ENCODE results near the gene TGFBRAP1. TPM values are rescaled to one million over a fixed set of nuclear protein-coding genes. Genes with fewer than 3 reads are reported as not detected.

The TGFBRAP1 gene
- total RNA-seq, 2 donors from 2014 or later, result 16.5 to 28.0 TPM

- Mint-ChIP-seq H3K27me3 (no peaks in the 10 kb centered on the region), H3K27ac (no peak overlapping the region)
Measured at GRCh38 chr2:105368759-105369408, 39.3 kb upstream of the TGFBRAP1 start.

GRCh38 chr2:105365206-105365605, 35.7 kb upstream of the TGFBRAP1 start:
- Mint-ChIP-seq H3K4me3 (no peak overlapping the region), H3K27ac (no peak overlapping the region), H3K27me3 (no peaks in the 10 kb centered on the region), H3K9me3 (no peaks in the 10 kb centered on the region), H3K4me1 (peaks cover 13% of the 10 kb centered on the region), H3K36me3 (ENCODE audit: low read depth) (peaks cover 12% of the 10 kb centered on the region)
- ATAC-seq (replicated peaks), result no peak

More at GRCh38 chr2:105368759-105369408, 39.3 kb upstream of the TGFBRAP1 start:
- Mint-ChIP-seq H3K36me3 (ENCODE audit: low read depth) (no peaks in the 10 kb centered on the region), H3K9me3 (no peaks in the 10 kb centered on the region), H3K4me3 (no peak overlapping the region), H3K4me1 (peaks cover 16% of the 10 kb centered on the region)
- ATAC-seq (replicated peaks), result no peak

- Mint-ChIP-seq H3K36me3 (ENCODE audit: low read depth) (peaks cover 16% of the 10 kb centered on the region), H3K4me1 (peaks cover 10% of the 10 kb centered on the region), H3K9me3 (no peaks in the 10 kb centered on the region), H3K27me3 (no peaks in the 10 kb centered on the region), H3K27ac (no peak overlapping the region), H3K4me3 (no peak overlapping the region)
- no peak for ATAC-seq (replicated peaks)
Measured at GRCh38 chr2:105364436-105365139, 35.1 kb upstream of the TGFBRAP1 start.

GRCh38 chr2:105362862-105363591, 33.5 kb upstream of the TGFBRAP1 start:
- peaks cover 31% of the 10 kb centered on the region for H3K36me3 Mint-ChIP-seq (ENCODE audit: low read depth)
- H3K4me3 Mint-ChIP-seq, result no peak overlapping the region
- H3K9me3 Mint-ChIP-seq, result no peaks in the 10 kb centered on the region
- no peak overlapping the region for H3K27ac Mint-ChIP-seq
- peaks cover 10% of the 10 kb centered on the region for H3K4me1 Mint-ChIP-seq
- no peak for ATAC-seq (replicated peaks)
- H3K27me3 Mint-ChIP-seq, result no peaks in the 10 kb centered on the region

GRCh38 chr2:105361102-105361889, 31.8 kb upstream of the TGFBRAP1 start:
- Mint-ChIP-seq H3K36me3 (ENCODE audit: low read depth) (peaks cover 48% of the 10 kb centered on the region), H3K9me3 (peaks cover 6% of the 10 kb centered on the region), H3K27ac (peak overlapping the region; percentile 73), H3K4me3 (no peak overlapping the region), H3K27me3 (no peaks in the 10 kb centered on the region), H3K4me1 (peaks cover 10% of the 10 kb centered on the region)
- ATAC-seq (replicated peaks), result no peak

- H3K4me3 Mint-ChIP-seq, result no peak overlapping the region
- H3K27me3 Mint-ChIP-seq, result no peaks in the 10 kb centered on the region
- H3K9me3 Mint-ChIP-seq, result peaks cover 11% of the 10 kb centered on the region
- peaks cover 15% of the 10 kb centered on the region for H3K4me1 Mint-ChIP-seq
- peaks cover 72% of the 10 kb centered on the region for H3K36me3 Mint-ChIP-seq (ENCODE audit: low read depth)
- no peak overlapping the region for H3K27ac Mint-ChIP-seq
- no peak for ATAC-seq (replicated peaks)
Measured at GRCh38 chr2:105358593-105358992, 29.1 kb upstream of the TGFBRAP1 start.

- Mint-ChIP-seq H3K4me1 (peaks cover 15% of the 10 kb centered on the region), H3K4me3 (no peak overlapping the region), H3K27me3 (no peaks in the 10 kb centered on the region), H3K27ac (no peak overlapping the region), H3K36me3 (ENCODE audit: low read depth) (peaks cover 85% of the 10 kb centered on the region), H3K9me3 (peaks cover 11% of the 10 kb centered on the region)
- no peak for ATAC-seq (replicated peaks)
Measured at GRCh38 chr2:105357122-105357521, 27.6 kb upstream of the TGFBRAP1 start.

- Mint-ChIP-seq H3K27me3 (no peaks in the 10 kb centered on the region), H3K27ac (no peak overlapping the region), H3K4me3 (no peak overlapping the region), H3K9me3 (no peaks in the 10 kb centered on the region), H3K36me3 (ENCODE audit: low read depth) (peaks cover 93% of the 10 kb centered on the region), H3K4me1 (peaks cover 5% of the 10 kb centered on the region)
- no peak for ATAC-seq (replicated peaks)
Measured at GRCh38 chr2:105344704-105345345, 15.3 kb upstream of the TGFBRAP1 start.

- ATAC-seq (replicated peaks), result no peak
- Mint-ChIP-seq H3K27ac (peak overlapping the region; percentile 98), H3K9me3 (no peaks in the 10 kb centered on the region), H3K27me3 (no peaks in the 10 kb centered on the region), H3K36me3 (ENCODE audit: low read depth) (peaks cover 71% of the 10 kb centered on the region), H3K4me3 (peak overlapping the region; percentile 97), H3K4me1 (peaks cover 6% of the 10 kb centered on the region)
Measured at GRCh38 chr2:105339414-105339813, 9.9 kb upstream of the TGFBRAP1 start.

- Mint-ChIP-seq H3K4me3 (peak overlapping the region; percentile 97), H3K4me1 (peaks cover 6% of the 10 kb centered on the region), H3K27me3 (no peaks in the 10 kb centered on the region), H3K36me3 (ENCODE audit: low read depth) (peaks cover 62% of the 10 kb centered on the region), H3K9me3 (no peaks in the 10 kb centered on the region), H3K27ac (peak overlapping the region; percentile 98)
- no peak for ATAC-seq (replicated peaks)
Measured at GRCh38 chr2:105338020-105338385, 8.5 kb upstream of the TGFBRAP1 start.

- ATAC-seq (replicated peaks), result peak; percentile 95
- no peaks in the 10 kb centered on the region for H3K27me3 Mint-ChIP-seq
- H3K36me3 Mint-ChIP-seq (ENCODE audit: low read depth), result peaks cover 56% of the 10 kb centered on the region
- H3K9me3 Mint-ChIP-seq, result no peaks in the 10 kb centered on the region
- H3K4me1 Mint-ChIP-seq, result peaks cover 6% of the 10 kb centered on the region
- peak within 1 kb of the TSS; percentile 97 for H3K4me3 Mint-ChIP-seq
- peak within 1 kb of the TSS; percentile 98 for H3K27ac Mint-ChIP-seq
Measured at GRCh38 chr2:105337122-105338019, 7.8 kb upstream of the TGFBRAP1 start, which contains the start of gene C2orf49. Gene C2orf49 (plus strand): TSS chr2:105337540. CDS start chr2:105337588, 48 bp downstream.

- Mint-ChIP-seq H3K4me3 (peak overlapping the region; percentile 97), H3K36me3 (ENCODE audit: low read depth) (peaks cover 50% of the 10 kb centered on the region), H3K27ac (peak overlapping the region; percentile 98), H3K4me1 (peaks cover 6% of the 10 kb centered on the region), H3K27me3 (no peaks in the 10 kb centered on the region), H3K9me3 (no peaks in the 10 kb centered on the region)
- ATAC-seq (replicated peaks), result no peak
Measured at GRCh38 chr2:105336786-105337121, 7.2 kb upstream of the TGFBRAP1 start.

GRCh38 chr2:105335469-105335868, 5.9 kb upstream of the TGFBRAP1 start:
- Mint-ChIP-seq H3K27ac (peak overlapping the region; percentile 48), H3K4me3 (peak overlapping the region; percentile 97), H3K27me3 (no peaks in the 10 kb centered on the region), H3K9me3 (no peaks in the 10 kb centered on the region), H3K4me1 (peaks cover 10% of the 10 kb centered on the region), H3K36me3 (ENCODE audit: low read depth) (peaks cover 37% of the 10 kb centered on the region)
- no peak for ATAC-seq (replicated peaks)

Data from activated T-helper 17 cell treated with anti-CD3 and anti-CD28 coated beads, Interleukin-2, amount 50 U/mL, for 72 hours (primary cell).